Transverse colon (tissue), 4 donors: ENCODE measurements around the gene TTYH3. TPM values are rescaled to one million over a fixed set of nuclear protein-coding genes. Genes with fewer than 3 reads are reported as not detected.
A peak's percentile ranks its signal among the peaks of the same experiment; 100 is the strongest.

Experiments
- DNase-seq: peaks from one replicate; pipeline ENCODE4 v3.0.0-alpha.2; 2019
- H3K27ac ChIP-seq, 4 donors: fragments of 200-600 bp; sonication (generic); 2 replicates each; pipeline ENCODE4 v1.5.1; 2016 to 2018; ENCODE audit warnings: inconsistent platforms in 4 of 4
- H3K27me3 ChIP-seq: fragments of 200-600 bp; sonication (generic); 2 replicates; pipeline ENCODE4 v1.5.1; 2017; ENCODE audit warnings: inconsistent platforms
- H3K36me3 ChIP-seq, 4 donors: fragments of 200-600 bp; sonication (generic); 2 replicates each; pipeline ENCODE4 v1.5.1; 2017 to 2019; ENCODE audit warnings: inconsistent platforms in 4 of 4
- H3K4me1 ChIP-seq, 4 donors: fragments of 200-600 bp; sonication (generic); 2 replicates each; pipeline ENCODE4 v1.5.1; 2017 to 2020; ENCODE audit warnings: inconsistent platforms in 4 of 4
- H3K4me3 ChIP-seq, 4 donors: fragments of 200-600 bp; sonication (generic); 1 replicate in 1 of 4; 2 replicates in 3 of 4; pipeline versions ENCODE4 v1.5.1 to v1.6.1; 2017 to 2019; ENCODE audit warnings: inconsistent platforms in 4 of 4
- H3K9me3 ChIP-seq, 2 donors: fragments of 200-600 bp; sonication (generic); 2 replicates each; pipeline ENCODE4 v1.5.1; 2017 to 2019; ENCODE audit warnings: inconsistent platforms in 2 of 2
- EP300 ChIP-seq: sonication (generic); formaldehyde crosslinking; IDR thresholded peaks from one replicate; pipeline ENCODE4 v1.6.1; 2017; ENCODE audit warnings: antibody characterized with exemption, low read depth
- POLR2A ChIP-seq: fragments of 450-650 bp; IDR thresholded peaks from one replicate; pipeline ENCODE4 v1.6.1; 2016; ENCODE audit warnings: antibody characterized with exemption, mild to moderate bottlenecking, moderate library complexity
- POLR2AphosphoS5 ChIP-seq, 3 donors: sonication (generic); formaldehyde crosslinking; IDR thresholded peaks; one replicate each; pipeline ENCODE4 v1.6.1; 2016; ENCODE audit warnings: antibody characterized with exemption in 3 of 3
- WGBS, 2 donors: methylation state at CpG; one replicate each; pipeline ENCODE4 v1.1.5; 2018; ENCODE audit warnings: low coverage in 1 of 2; 5-methylcytosine and 5-hydroxymethylcytosine counted together
- in situ Hi-C, 4 donors: fragments of 200-750 bp; cut with MboI; loops; one replicate each; pipeline versions ENCODE4 v1.15.0 to v1.15.1; 2017; ENCODE audit warnings: low sequenced_read_pairs in 3 of 4, low pct_ligation_motif_present in 1 of 4, low pct_unique_long_range_greater_than_20kb in 1 of 4
- intact Hi-C: fragments of 100-400 bp; cut with DNase I; formaldehyde crosslinking; loops from one replicate; pipeline ENCODE4 v1.15.1; 2023; ENCODE audit warnings: low total_unique reads
- total RNA-seq, 4 donors: library from RNA; depleted of rRNA; stranded (reverse); fragments of >200 nt; gene quantifications; one replicate each; pipeline ENCODE4 v1.1.0, GENCODE V29; 2016
- TF ChIP-seq, protein P1 (sequence below), 5 experiments: fragments of 200-600 bp in 3 of 5; fragments of 450-650 bp in 2 of 5; sonication (generic) in 3 of 5; IDR thresholded peaks; 1 replicate in 2 of 5; 2 replicates in 3 of 5; pipeline ENCODE4 v1.5.1; 2016 to 2017; ENCODE audit warnings: antibody characterized with exemption in 5 of 5, inconsistent platforms in 3 of 5, mild to moderate bottlenecking in 2 of 5, moderate library complexity in 1 of 5

TTYH3 gene
- total RNA-seq, 4 donors from 2014 or later, result 11.2 to 43.6 (median 23.0) TPM

DNA sequence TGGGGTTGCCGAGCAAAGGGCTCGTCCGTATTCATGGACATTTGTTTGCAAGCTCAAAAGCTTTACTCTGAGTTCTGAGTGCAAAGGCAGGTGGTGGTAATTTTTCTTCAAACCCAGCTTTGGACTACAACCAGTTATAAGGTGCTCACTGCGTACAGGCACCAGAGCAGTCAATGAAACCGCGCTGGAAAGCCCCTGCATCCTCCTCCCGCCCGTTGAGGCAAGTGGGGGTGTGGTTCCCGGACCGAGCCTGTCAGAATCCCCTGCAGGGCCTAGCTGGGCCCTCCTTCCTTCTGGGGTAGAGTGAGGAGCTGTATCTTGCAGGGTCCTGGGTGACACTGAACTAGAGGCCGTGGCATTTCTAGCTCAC is 78.5 kb downstream of the TTYH3 start:
- H3K4me3 ChIP-seq, result peak overlapping the region in 3 of 4 donors; percentile 2 to 45 (median 20)
- TF ChIP-seq, protein P1, sequence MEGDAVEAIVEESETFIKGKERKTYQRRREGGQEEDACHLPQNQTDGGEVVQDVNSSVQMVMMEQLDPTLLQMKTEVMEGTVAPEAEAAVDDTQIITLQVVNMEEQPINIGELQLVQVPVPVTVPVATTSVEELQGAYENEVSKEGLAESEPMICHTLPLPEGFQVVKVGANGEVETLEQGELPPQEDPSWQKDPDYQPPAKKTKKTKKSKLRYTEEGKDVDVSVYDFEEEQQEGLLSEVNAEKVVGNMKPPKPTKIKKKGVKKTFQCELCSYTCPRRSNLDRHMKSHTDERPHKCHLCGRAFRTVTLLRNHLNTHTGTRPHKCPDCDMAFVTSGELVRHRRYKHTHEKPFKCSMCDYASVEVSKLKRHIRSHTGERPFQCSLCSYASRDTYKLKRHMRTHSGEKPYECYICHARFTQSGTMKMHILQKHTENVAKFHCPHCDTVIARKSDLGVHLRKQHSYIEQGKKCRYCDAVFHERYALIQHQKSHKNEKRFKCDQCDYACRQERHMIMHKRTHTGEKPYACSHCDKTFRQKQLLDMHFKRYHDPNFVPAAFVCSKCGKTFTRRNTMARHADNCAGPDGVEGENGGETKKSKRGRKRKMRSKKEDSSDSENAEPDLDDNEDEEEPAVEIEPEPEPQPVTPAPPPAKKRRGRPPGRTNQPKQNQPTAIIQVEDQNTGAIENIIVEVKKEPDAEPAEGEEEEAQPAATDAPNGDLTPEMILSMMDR (IDR thresholded peaks at IDR 0.05), result no peak
- no peak for TF ChIP-seq EP300
- H3K36me3 ChIP-seq, result no peaks in the 10 kb centered on the region
- intact Hi-C loops, result no loop called here
- WGBS, 2 donors, result 41% methylated on average over 11 of the region's 11 CpGs; no CpG with 5 or more reads in 1 of the 2 donors
- peak; percentile 53 for DNase-seq
- peaks cover 0 to 13% (median 5%) of the 10 kb centered on the region in 4 donors for H3K4me1 ChIP-seq
- no peaks in the 10 kb centered on the region for H3K27me3 ChIP-seq
- no peaks in the 10 kb centered on the region for H3K9me3 ChIP-seq
- H3K27ac ChIP-seq, result no peak overlapping the region
- in situ Hi-C loops, result no loop called here

GRCh38 chr7:2710901-2711551 is 79.2 kb downstream of the TTYH3 start:
- WGBS, 2 donors, result 55% methylated on average over 4 of the region's 4 CpGs; no CpG with 5 or more reads in 1 of the 2 donors
- no peak for DNase-seq
- Histone ChIP-seq H3K27me3 (no peaks in the 10 kb centered on the region), H3K4me1 (peaks cover 0 to 13% (median 6%) of the 10 kb centered on the region in 4 donors), H3K4me3 (no peak overlapping the region), H3K36me3 (no peaks in the 10 kb centered on the region), H3K9me3 (no peaks in the 10 kb centered on the region), H3K27ac (no peak overlapping the region)
- intact Hi-C loops (no loop called here), in situ Hi-C loops (no loop called here)
- TF ChIP-seq POLR2AphosphoS5 (IDR thresholded peaks at IDR 0.05), result no peak
- TF ChIP-seq EP300, result no peak
- TF ChIP-seq, protein P1 (IDR thresholded peaks at IDR 0.05), result no peak
- TF ChIP-seq POLR2A, result no peak

- Histone ChIP-seq H3K4me1 (peaks cover under 1 to 20% (median 14%) of the 10 kb centered on the region in 4 donors), H3K36me3 (no peaks in the 10 kb centered on the region), H3K9me3 (no peaks in the 10 kb centered on the region), H3K27ac (no peak overlapping the region), H3K27me3 (no peaks in the 10 kb centered on the region), H3K4me3 (no peak overlapping the region)
- no peak for DNase-seq
- no peak for TF ChIP-seq EP300
- TF ChIP-seq, protein P1 (IDR thresholded peaks at IDR 0.05), result no peak
- TF ChIP-seq POLR2AphosphoS5 (IDR thresholded peaks at IDR 0.05), result no peak
- no peak for TF ChIP-seq POLR2A
- in situ Hi-C loops (no loop called here), intact Hi-C loops (no loop called here)
- WGBS, 2 donors, result 92 to 94% methylated on average over 2 to 24 of the region's 25 CpGs
These were observed 80.3 kb downstream of the TTYH3 start for GRCh38 chr7:2711895-2712675.

DNA sequence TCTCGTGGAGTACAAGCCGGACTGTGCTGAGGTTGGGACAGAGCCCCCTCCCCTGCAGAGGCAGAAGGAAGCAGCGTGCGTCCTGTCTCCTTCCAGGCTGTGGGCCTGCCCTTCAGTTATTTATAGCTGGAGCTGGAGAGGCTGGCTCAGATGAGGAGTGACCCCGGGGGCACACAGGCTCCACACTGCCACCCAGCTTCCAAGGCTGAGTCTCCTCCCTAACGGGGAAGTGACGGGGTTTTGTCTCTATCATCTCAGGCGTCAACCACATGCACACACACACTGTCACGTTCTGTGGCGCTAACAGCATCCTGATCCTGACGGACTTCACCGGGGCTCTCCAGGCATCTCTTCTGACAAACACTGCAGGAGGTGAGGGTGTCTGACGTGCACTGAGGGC is 81.6 kb downstream of the TTYH3 start:
- Histone ChIP-seq H3K9me3 (no peaks in the 10 kb centered on the region), H3K27me3 (no peaks in the 10 kb centered on the region), H3K27ac (no peak overlapping the region), H3K4me1 (peaks cover 3 to 33% (median 23%) of the 10 kb centered on the region in 4 donors), H3K4me3 (no peak overlapping the region), H3K36me3 (no peaks in the 10 kb centered on the region)
- intact Hi-C loops (no loop called here), in situ Hi-C loops (no loop called here)
- TF ChIP-seq POLR2AphosphoS5 (IDR thresholded peaks at IDR 0.05) (no peak), POLR2A (no peak), EP300 (no peak)
- TF ChIP-seq, protein P1 (IDR thresholded peaks at IDR 0.05), result no peak
- no peak for DNase-seq
- WGBS, 2 donors, result 75% methylated on average over 13 of the region's 13 CpGs; no CpG with 5 or more reads in 1 of the 2 donors
